Measurements from ENCODE around the gene ALB.
"Not testable (repeated sequence)": the region's sequence is repeated elsewhere in the genome, so short reads cannot be mapped to it uniquely, and the experiment has no call there.

The ALB gene

DNA sequence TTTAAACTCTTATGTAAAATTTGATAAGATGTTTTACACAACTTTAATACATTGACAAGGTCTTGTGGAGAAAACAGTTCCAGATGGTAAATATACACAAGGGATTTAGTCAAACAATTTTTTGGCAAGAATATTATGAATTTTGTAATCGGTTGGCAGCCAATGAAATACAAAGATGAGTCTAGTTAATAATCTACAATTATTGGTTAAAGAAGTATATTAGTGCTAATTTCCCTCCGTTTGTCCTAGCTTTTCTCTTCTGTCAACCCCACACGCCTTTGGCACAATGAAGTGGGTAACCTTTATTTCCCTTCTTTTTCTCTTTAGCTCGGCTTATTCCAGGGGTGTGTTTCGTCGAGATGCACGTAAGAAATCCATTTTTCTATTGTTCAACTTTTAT lies at the start of gene ALB:
Gene ALB, plus strand, starts transcription at position 246 of the 400 bp plus-strand sequence. Its CDS starts 41 bp downstream, at position 287.
- no peak for DNase-seq (ENCODE audit: low read depth)

DNA sequence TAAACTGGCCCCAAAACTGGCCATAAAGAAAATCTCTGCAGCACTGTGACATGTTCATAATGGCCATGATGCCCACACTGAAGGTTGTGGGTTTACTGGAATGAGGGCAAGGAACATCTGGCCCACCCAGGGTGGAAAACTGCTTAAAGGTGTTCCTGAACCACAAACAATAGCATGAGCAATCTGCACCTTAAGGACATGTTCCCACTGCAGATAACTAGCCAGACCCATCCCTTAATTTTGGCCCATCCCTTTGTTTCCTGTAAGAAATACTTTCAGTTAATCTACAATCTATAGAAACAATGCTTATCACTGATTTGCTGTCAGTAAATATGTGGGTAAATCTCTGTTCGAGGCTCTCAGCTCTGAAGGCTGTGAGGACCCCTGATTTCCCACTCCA lies 46.9 kb upstream of the ALB start:
- DNase-seq (ENCODE audit: low read depth) = not testable (repeated sequence)

DNA sequence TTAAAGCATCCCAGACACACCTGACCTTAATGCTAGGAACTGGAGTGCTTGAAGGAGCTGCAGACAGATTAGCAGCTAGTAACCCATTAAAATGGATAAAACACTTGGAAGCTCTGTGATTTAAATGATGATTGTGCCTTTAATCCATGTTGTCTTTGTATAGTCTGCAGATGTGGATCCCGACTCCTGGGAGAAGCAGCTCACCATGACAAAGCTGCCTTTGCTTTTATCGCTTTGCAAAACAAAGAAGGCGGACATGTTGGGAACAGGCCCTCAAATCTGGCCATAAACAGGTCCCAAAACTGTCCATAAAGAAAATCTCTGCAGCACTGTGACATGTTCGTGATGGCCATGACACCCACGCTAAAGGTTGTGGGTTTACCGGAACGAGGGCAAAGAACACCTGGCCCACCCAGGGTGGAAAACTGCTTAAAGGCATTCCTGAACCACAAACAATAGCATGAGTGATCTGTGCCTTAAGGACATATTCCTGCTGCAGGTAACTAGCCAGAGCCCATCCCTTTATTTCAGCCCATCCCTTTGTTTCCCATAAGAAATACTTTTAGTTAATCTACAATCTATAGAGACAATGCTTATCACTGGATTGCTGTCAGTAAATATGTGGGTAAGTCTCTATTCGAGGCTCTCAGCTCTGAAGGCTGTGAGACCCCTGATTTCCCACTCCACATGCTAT lies 34.4 kb upstream of the ALB start:
- not testable (repeated sequence) for DNase-seq (ENCODE audit: low read depth)

DNA sequence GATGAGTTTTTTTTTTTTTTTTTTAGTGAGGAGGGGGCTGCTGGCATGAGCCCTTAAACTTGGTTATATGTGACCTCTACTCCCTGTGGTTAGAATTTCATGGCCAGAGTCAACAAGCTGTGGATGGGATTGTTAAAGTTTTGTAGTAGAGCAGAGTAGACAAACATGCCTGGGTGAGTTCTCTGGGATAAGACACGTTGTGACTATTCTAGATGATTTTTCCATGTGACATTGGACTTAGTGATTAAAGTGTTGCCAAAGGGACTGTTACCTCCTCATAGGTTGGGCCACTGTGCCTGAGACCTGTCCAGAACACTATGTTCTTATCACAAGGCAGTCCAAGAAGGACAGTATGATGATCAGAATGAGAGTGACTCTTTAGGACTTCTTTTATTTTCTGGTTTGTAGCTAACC lies 28.8 kb upstream of the ALB start:
- no peak for DNase-seq (ENCODE audit: low read depth)

DNA sequence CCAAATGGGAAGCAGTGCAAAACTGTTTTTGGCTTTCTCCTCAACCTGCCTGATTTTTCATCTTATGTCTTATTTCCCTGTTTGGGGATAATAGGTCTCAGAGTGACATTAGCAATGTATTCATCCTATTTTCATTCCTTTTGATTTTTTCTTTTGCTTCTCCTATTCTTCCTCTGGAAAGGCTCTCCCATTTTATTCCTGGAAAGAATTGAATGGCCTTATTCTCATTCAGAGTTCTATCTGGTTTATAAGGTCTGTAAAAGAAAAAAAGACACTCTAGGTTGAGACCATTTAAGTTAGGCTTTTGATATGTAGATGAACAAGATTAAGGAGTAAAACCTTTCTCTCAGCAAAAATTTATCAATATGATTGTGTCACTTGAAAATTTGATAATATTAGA lies 27.8 kb upstream of the ALB start:
- no peak for DNase-seq (ENCODE audit: low read depth)

DNA sequence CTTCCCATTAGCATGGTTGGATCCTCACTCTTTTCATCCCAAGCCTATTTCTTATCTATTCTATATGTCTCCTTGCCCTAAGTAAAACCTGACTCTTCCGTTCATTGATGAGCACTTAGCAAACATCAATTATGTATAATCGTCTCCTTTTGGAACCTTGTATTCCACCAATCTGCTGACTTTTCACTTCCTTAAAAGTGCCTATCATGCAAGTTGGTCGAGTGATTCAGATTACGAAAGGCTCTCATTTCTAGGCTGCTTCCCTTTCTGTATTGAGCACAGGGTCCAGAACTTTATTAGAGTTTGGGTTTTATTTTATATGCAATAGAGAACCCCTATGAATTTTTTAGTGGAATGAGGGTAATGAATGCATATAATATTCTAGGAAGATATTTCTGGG lies 27.1 kb upstream of the ALB start:
- DNase-seq (ENCODE audit: low read depth) = no peak

DNA sequence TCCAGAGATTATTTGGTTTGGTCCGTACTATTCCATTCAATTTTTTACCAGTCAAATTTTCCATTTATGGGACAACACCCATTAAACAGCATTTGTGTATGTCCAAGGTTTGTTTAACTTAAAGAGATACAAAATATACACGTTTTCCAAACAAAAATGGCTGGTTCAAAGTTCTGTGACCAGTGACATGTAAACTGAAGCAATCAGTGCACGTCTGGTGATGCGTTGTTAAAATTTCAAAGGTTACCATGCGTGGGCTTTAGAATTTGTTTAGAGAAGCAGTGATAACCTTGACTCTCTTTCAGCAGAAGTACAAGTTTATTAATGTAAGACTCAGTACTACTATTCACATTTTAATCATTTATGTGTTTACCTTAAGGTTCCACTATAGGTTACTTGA lies 25.2 kb upstream of the ALB start:
- no peak for DNase-seq (ENCODE audit: low read depth)

DNA sequence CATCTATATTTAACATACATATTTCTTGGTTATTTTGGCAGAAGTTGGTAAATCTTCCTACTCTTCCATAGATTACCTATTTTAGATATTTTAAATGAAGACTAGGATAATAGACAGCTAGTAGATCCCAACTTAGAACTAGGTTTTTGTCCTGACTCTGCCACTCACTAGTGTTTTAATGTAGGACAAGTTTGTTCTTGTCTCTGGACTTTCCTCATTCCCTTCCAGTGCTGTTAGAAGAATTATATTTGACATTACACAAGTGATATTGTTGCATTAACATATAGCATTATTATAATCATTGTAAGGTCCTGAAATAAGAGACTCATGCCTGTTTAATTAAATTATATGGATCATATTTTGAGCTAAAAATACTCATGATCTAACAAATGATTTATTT lies 24.1 kb upstream of the ALB start:
- DNase-seq (ENCODE audit: low read depth) = no peak

DNA sequence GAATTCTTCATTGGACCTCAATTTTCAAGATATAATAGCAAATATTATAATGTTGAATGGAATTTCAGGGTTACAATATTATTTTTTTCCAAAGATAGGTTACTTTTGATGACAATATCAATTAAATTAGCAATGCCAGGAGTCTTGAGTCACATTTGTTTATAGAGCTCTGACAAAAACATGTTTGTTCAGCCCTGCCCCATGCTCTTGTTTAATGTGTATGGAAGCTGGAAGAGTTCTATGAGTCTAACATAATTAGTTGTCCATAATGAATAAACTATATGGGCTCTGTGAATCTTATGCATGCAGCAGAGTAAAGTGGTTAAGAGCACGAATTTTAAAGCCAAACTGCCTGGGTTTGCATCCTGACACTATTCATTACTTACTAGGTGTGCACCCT lies 22.9 kb upstream of the ALB start:
- DNase-seq (ENCODE audit: low read depth) = no peak

DNA sequence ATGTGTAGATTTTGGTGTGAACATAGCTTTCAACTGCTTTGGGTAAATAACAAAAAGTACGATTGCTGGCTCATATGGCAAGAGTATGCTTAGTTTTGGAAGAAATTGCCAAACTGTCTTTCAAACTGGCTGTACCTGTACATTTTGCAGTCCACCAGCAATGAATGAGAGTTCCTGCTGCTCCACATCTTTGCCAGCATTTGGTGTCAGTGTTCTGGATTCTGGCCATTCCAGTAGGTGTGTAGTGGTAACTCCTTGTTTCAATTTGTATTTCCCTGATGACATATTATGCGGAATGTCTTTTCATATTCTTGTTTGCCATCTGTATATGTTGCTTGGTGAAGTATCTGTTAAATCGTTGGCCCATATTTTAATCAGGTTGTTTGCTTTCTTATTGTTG lies 20.6 kb upstream of the ALB start:
- DNase-seq (ENCODE audit: low read depth) = no peak

DNA sequence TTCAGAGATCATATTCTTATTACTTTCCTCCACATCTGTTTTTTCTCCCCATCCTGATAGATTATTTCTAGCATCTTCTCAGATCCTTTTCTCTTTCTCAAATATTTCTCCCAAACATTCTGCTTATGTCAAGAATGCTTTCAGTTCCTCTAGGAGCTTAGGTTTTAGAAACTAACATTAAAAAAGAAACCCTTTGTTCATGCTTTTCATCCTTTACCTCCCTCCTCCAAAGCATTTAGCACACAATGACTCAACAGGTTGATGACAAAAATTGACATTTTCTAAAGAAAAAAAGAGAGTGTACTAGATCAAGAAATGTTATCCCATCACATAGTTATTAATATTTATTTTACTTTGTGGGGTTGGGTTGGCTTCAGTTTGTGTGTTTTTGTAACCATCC lies 16.5 kb upstream of the ALB start:
- DNase-seq (ENCODE audit: low read depth) = no peak

DNA sequence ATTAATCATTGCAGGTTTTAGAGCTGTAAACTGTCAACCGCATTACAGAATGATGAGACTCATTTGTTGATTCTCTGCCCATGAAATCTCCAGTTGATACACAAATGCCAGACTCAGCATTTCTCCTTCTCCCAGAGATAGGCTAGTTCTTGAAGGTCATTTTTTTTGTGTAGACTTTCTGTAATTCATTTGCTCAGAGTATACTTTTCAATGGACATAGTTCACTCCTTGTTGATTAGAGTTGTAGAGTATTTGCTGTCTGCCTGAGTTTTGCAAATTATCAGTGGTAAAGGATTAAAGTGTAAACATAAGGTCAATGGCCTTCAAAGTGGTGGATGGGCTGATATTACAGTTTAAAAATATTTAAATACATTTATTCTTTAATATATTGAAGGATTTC lies 15.2 kb upstream of the ALB start:
- no peak for DNase-seq (ENCODE audit: low read depth)

DNA sequence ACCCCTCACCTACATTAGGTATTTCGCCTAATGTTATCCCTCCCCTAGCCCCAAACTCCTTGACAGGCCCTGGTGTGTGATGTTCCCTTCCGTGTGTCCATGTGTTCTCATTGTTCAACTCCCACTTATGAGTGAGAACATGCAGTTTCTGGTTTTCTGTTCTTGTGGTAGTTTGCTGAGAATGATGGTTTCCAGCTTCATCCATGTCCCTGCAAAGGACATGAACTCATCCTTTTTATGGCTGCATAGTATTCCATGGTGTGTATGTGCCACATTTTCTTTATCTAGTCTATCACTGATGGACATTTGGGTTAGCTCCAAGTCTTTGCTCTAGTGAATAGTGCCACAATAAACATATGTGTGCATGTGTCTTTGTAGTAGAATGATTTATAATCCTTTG lies 14.4 kb upstream of the ALB start:
- DNase-seq (ENCODE audit: low read depth) = not testable (repeated sequence)

DNA sequence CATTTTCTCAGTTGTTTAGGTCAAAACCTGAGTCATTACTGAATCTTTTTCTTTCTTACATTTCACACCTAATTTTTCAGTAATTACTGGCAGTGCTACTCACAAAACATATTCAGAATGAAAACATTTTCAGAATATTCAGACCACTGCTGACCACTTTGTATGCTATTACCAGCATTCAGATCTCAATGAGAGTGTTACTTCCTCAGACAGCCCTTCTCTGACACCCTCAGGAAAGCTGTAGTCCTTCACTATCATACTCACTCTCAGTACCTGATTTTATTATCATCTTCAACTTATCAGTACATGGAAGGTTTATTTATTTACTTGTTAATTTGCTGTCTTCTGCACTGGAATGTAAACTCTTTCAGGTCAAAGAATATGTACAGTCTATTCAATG lies 12.3 kb upstream of the ALB start:
- DNase-seq (ENCODE audit: low read depth) = no peak

DNA sequence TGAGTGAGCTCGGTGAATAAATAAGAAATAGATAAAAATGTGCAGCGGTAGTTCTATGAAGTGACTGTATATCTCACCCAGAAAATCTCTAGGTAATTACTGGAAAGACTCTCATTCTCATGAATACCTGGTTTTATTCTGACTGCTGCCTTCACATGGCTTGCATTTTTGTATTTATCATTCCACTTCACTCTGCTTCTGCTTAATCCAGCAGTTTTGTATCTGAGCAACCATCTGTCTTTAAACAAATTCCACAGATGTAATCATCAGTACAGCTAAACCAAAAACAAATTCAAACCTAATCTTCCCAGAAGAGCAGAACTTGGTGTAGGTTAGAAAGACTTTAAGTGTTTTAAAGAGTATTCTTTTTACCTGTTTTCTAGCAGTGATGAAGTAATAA lies 11.2 kb upstream of the ALB start:
- DNase-seq (ENCODE audit: low read depth) = no peak

DNA sequence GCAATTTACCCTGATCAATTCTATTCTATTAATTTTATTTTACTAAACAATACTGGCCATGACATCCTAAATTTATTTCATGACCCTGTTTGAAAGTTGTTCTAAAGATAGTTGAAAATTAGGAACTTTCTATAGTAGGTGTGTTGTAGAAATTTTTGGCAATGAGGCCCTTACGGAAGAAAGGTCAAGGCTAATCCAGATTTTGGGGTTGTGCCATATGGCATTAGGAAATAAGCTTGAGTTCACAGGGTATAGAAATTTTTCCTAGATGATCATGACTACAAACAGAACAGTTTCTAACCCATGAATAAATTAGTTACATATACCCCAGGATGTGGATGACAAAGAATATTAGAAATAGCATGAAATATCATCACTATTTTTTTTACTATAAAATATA lies 7.8 kb upstream of the ALB start:
- no peak for DNase-seq (ENCODE audit: low read depth)

DNA sequence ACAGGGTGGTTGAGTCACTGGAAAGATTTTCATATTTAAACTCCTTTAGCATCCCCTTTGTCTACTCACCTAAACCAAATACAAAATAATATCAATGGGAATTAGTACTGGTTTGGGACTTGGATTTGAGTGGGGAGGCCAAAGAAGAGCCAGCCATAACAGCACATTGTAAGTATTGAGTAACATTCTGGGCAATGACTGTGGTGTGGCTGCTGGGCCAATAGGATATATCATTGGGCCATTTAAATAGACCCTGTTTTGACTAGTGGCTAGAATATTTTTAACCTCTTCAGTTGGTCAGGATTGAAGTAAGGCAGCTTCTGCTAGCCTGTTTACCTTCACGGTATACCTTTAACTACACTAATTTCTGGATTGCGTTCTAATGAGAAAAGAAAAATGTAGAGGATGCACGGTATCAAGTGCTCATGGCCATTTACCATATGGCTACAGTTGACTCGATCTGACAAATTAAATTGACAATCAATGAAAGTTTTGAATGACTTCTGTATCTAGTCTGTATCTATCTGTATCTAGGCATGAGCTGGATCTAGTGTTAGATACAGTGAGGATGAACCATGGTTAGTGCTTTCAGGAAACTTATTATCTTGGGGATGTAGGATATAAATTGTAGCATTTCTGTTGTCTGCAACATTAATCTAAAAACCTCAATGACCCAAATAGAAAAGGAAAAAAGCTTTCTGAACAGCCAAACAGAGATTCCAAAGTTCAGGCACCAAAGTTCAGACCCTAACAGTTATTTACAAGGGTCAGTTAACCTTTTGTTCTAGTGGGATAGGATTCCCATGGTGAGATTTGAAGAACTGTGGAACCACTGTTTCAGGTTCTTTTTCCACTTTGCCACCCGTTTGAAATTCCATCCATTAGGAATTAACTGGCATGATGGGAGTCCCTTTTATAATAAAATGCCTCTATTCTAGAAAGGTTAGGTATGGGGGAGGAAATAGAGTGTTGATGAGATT lies 6.8 kb upstream of the ALB start:
- DNase-seq (ENCODE audit: low read depth) = no peak

DNA sequence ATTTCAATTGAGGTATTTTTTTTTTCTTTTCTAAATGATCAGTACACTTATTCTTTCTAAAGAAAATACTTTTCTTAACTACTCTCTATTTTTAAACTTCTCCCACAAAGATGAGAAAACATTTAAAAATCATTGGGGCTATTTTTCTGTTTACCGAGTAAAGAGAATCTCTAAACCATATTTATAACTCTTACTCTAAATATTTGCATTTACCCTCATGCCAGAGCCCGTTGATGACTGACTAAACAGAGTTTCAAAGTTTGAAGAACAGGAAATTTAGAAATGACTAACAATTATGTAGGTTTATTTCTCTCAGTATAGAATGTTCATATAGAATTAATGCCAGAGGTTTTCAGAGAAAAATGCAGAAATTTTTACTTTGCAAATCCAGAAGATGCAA lies 2.7 kb upstream of the ALB start:
- DNase-seq (ENCODE audit: low read depth) = no peak

DNA sequence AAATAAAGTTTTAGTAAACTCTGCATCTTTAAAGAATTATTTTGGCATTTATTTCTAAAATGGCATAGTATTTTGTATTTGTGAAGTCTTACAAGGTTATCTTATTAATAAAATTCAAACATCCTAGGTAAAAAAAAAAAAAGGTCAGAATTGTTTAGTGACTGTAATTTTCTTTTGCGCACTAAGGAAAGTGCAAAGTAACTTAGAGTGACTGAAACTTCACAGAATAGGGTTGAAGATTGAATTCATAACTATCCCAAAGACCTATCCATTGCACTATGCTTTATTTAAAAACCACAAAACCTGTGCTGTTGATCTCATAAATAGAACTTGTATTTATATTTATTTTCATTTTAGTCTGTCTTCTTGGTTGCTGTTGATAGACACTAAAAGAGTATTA lies 370 bp downstream of the ALB start:
- DNase-seq (ENCODE audit: low read depth) = no peak

DNA sequence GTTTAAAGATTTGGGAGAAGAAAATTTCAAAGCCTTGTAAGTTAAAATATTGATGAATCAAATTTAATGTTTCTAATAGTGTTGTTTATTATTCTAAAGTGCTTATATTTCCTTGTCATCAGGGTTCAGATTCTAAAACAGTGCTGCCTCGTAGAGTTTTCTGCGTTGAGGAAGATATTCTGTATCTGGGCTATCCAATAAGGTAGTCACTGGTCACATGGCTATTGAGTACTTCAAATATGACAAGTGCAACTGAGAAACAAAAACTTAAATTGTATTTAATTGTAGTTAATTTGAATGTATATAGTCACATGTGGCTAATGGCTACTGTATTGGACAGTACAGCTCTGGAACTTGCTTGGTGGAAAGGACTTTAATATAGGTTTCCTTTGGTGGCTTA lies 1.1 kb downstream of the ALB start:
- DNase-seq (ENCODE audit: low read depth) = no peak

DNA sequence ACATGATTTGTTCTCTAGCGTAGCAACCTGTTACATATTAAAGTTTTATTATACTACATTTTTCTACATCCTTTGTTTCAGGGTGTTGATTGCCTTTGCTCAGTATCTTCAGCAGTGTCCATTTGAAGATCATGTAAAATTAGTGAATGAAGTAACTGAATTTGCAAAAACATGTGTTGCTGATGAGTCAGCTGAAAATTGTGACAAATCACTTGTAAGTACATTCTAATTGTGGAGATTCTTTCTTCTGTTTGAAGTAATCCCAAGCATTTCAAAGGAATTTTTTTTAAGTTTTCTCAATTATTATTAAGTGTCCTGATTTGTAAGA lies 2.4 kb downstream of the ALB start:
- DNase-seq (ENCODE audit: low read depth) = no peak

DNA sequence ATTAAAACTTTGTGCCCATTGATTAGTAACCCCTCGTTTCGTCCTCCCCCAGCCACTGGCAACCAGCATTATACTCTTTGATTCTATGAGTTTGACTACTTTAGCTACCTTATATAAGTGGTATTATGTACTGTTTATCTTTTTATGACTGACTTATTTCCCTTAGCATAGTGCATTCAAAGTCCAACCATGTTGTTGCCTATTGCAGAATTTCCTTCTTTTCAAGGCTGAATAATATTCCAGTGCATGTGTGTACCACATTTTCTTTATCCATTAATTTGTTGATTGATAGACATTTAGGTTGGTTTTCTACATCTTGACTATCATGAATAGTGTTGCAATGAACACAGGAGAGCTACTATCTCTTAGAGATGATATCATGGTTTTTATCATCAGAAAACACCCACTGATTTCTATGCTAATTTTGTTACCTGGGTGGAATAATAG lies 3.2 kb downstream of the ALB start:
- DNase-seq (ENCODE audit: low read depth) = no peak

DNA sequence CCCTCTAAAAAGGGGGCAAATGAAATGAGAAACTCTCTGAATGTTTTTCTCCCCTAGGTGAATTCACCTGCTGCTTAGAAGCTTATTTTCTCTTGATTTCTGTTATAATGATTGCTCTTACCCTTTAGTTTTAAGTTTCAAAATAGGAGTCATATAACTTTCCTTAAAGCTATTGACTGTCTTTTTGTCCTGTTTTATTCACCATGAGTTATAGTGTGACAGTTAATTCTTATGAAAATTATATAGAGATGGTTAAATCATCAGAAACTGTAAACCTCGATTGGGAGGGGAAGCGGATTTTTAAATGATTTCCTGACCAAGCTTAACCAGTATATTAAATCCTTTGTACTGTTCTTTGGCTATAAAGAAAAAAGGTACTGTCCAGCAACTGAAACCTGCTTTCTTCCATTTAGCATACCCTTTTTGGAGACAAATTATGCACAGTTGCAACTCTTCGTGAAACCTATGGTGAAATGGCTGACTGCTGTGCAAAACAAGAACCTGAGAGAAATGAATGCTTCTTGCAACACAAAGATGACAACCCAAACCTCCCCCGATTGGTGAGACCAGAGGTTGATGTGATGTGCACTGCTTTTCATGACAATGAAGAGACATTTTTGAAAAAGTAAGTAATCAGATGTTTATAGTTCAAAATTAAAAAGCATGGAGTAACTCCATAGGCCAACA lies 4.2 kb downstream of the ALB start:
- no peak for DNase-seq (ENCODE audit: low read depth)
